GM20431 (cell line): ENCODE results near the gene BTN3A1.
"Not testable (repeated sequence)": the region's sequence is repeated elsewhere in the genome, so short reads cannot be mapped to it uniquely, and the experiment has no call there.

Experiments used
- in situ Hi-C: fragments of 300-500 bp; cut with MseI, MboI; formaldehyde crosslinking; loops from one replicate; pipeline ENCODE4 v1.15.0; 2020; ENCODE audit warnings: low sequenced_read_pairs; ENCODE audit not compliant: unreplicated experiment

BTN3A1 gene

GRCh38 chr6:26436018-26436417 lies 33.9 kb downstream of the BTN3A1 start:
- in situ Hi-C loops, result no loop called here

- in situ Hi-C loops, result no loop called here
Measured at GRCh38 chr6:26437550-26437949, 35.5 kb downstream of the BTN3A1 start.

GRCh38 chr6:26438000-26438399 lies 35.9 kb downstream of the BTN3A1 start:
- in situ Hi-C loops, result no loop called here

GRCh38 chr6:26439151-26440125 lies 37.4 kb downstream of the BTN3A1 start:
- in situ Hi-C loops, result no loop called here

GRCh38 chr6:26440977-26441358 lies 38.9 kb downstream of the BTN3A1 start:
- in situ Hi-C loops, result no loop called here

- in situ Hi-C loops, result no loop called here
Measured at GRCh38 chr6:26441977-26442376, 39.9 kb downstream of the BTN3A1 start.

GRCh38 chr6:26445934-26446667 lies 44.0 kb downstream of the BTN3A1 start:
- in situ Hi-C loops, result no loop called here

GRCh38 chr6:26447257-26447656 lies 45.2 kb downstream of the BTN3A1 start:
- in situ Hi-C loops, result no loop called here

GRCh38 chr6:26450240-26450639 lies 48.2 kb downstream of the BTN3A1 start:
- in situ Hi-C loops, result no loop called here

GRCh38 chr6:26452631-26453235 lies 50.7 kb downstream of the BTN3A1 start:
- in situ Hi-C loops, result no loop called here

GRCh38 chr6:26454631-26455030 lies 52.6 kb downstream of the BTN3A1 start:
- in situ Hi-C loops, result no loop called here

GRCh38 chr6:26455357-26455970 lies 53.4 kb downstream of the BTN3A1 start:
- in situ Hi-C loops, result no loop called here

GRCh38 chr6:26457264-26457805 lies 55.3 kb downstream of the BTN3A1 start:
- in situ Hi-C loops, result no loop called here

GRCh38 chr6:26457806-26458688 lies 56.0 kb downstream of the BTN3A1 start, which contains the start of gene BTN2A1:
Gene BTN2A1, plus strand, starts transcription at chr6:26457955. Its CDS starts 682 bp downstream, at chr6:26458637.
- in situ Hi-C loops, result no loop called here

GRCh38 chr6:26459023-26459810 lies 57.1 kb downstream of the BTN3A1 start:
- in situ Hi-C loops, result no loop called here

- in situ Hi-C loops, result not testable (repeated sequence)
Measured at GRCh38 chr6:26461353-26461752, 59.3 kb downstream of the BTN3A1 start.

GRCh38 chr6:26464014-26464413 lies 61.9 kb downstream of the BTN3A1 start:
- in situ Hi-C loops, result no loop called here

- in situ Hi-C loops, result no loop called here
Measured at GRCh38 chr6:26464416-26465131, 62.5 kb downstream of the BTN3A1 start.
